GM12878 (cell line): ENCODE data around the gene EIF2A. TPM values are rescaled to one million over a fixed set of nuclear protein-coding genes. Genes with fewer than 3 reads are reported as not detected.
A peak's percentile ranks its signal among the peaks of the same experiment; 100 is the strongest.

Experiments
- BACH1 ChIP-seq: fragments of 450-650 bp; IDR thresholded peaks from 2 replicates; pipeline ENCODE4 v1.6.1; 2017; ENCODE audit warnings: mild to moderate bottlenecking, borderline replicate concordance
- CEBPB ChIP-seq, 2 experiments: fragments of 150-350 bp in 1 of 2; IDR thresholded peaks; 2 replicates each; pipeline ENCODE4 v1.6.1; 2012 to 2014; ENCODE audit warnings: low read depth in 2 of 2, low read length in 2 of 2, borderline replicate concordance in 1 of 2, inconsistent platforms in 1 of 2
- FOXK2 ChIP-seq: fragments of 450-650 bp; IDR thresholded peaks from 2 replicates; pipeline ENCODE4 v1.6.1; 2017; ENCODE audit warnings: mild to moderate bottlenecking, moderate library complexity
- GABPA ChIP-seq: IDR thresholded peaks from 2 replicates; pipeline ENCODE4 v1.6.1; 2014; ENCODE audit warnings: antibody characterized with exemption, low read depth, mild to moderate bottlenecking, inconsistent platforms
- JUNB ChIP-seq: IDR thresholded peaks from 2 replicates; pipeline ENCODE4 v1.6.1; 2016; ENCODE audit warnings: antibody characterized with exemption, mild to moderate bottlenecking
- KAT2A ChIP-seq: conservative IDR thresholded peaks from 2 replicates; pipeline ENCODE4 v1.6.1; 2011; ENCODE audit warnings: low read depth, low read length; ENCODE audit not compliant: control insufficient read depth
- MYB ChIP-seq: fragments of 150-350 bp; IDR thresholded peaks from 2 replicates; pipeline ENCODE4 v1.6.1; 2014; ENCODE audit warnings: mild to moderate bottlenecking, low read depth, low read length, borderline replicate concordance
- NR2C1 ChIP-seq: fragments of 450-650 bp; IDR thresholded peaks from 2 replicates; pipeline ENCODE4 v1.6.1; 2017; ENCODE audit warnings: antibody characterized with exemption, mild to moderate bottlenecking, moderate library complexity
- NR2C2 ChIP-seq: IDR thresholded peaks from 2 replicates; pipeline ENCODE4 v1.6.1; 2011; ENCODE audit warnings: borderline replicate concordance, low read depth; ENCODE audit not compliant: control insufficient read depth, insufficient read length
- NRF1 ChIP-seq: conservative IDR thresholded peaks from 2 replicates; pipeline ENCODE4 v1.6.1; 2011; ENCODE audit warnings: mild to moderate bottlenecking, low read depth, low read length, improper control_type of control experiment
- PML ChIP-seq: IDR thresholded peaks from 2 replicates; pipeline ENCODE4 v1.6.1; 2012; ENCODE audit warnings: low read length, inconsistent platforms
- POLR2AphosphoS5 ChIP-seq: IDR thresholded peaks from 2 replicates; pipeline ENCODE4 v1.6.1; 2011; ENCODE audit warnings: mild to moderate bottlenecking, low read length, inconsistent platforms
- RELA ChIP-seq: fragments of 450-650 bp; IDR thresholded peaks from 2 replicates; pipeline ENCODE4 v1.8.0; 2014; ENCODE audit warnings: borderline replicate concordance; ENCODE audit not compliant: partially characterized antibody
- SMC3 ChIP-seq: IDR thresholded peaks from 2 replicates; pipeline ENCODE4 v1.6.1; 2011; ENCODE audit warnings: low read length, improper control_type of control experiment, borderline replicate concordance
- SUZ12 ChIP-seq: fragments of 200-600 bp; sonication (generic); IDR thresholded peaks from one replicate; pipeline ENCODE4 v1.6.1; 2018; ENCODE audit warnings: antibody characterized with exemption, mild to moderate bottlenecking; ENCODE audit not compliant: unreplicated experiment
- TBL1XR1 ChIP-seq: IDR thresholded peaks from 2 replicates; pipeline ENCODE4 v1.6.1; 2012; ENCODE audit warnings: low read depth, low read length, improper control_type of control experiment
- TCF12 ChIP-seq: IDR thresholded peaks from 2 replicates; pipeline ENCODE4 v1.6.1; 2011; ENCODE audit warnings: low read depth, mild to moderate bottlenecking, low read length
- TCF3 ChIP-seq: IDR thresholded peaks from 2 replicates; pipeline ENCODE4 v1.6.1; 2012; ENCODE audit warnings: low read depth, mild to moderate bottlenecking, low read length, borderline replicate concordance; ENCODE audit not compliant: insufficient read depth
- ZBTB33 ChIP-seq: fragments of 450-650 bp; IDR thresholded peaks from 2 replicates; pipeline ENCODE4 v1.6.1; 2017; ENCODE audit warnings: mild to moderate bottlenecking
- ZBTB4 ChIP-seq: fragments of 450-650 bp; formaldehyde crosslinking; IDR thresholded peaks from 2 replicates; pipeline ENCODE4 v1.4.0; 2022; ENCODE audit warnings: mild to moderate bottlenecking, moderate library complexity
- ZNF207 ChIP-seq: fragments of 450-650 bp; IDR thresholded peaks from 2 replicates; pipeline ENCODE4 v1.6.1; 2014; ENCODE audit warnings: antibody characterized with exemption, mild to moderate bottlenecking, borderline replicate concordance
- polyA plus RNA-seq, 11 experiments: library from polyadenylated mRNA; depleted of rRNA in 4 of 11; unstranded in 6 of 11; stranded (reverse) in 5 of 11; fragments of >200 nt; fragmentation: Nextera tagmentation in 4 of 11; fragmentation: Illumina TruSeq in 1 of 11; extraction: Ambion mirVana in 4 of 11; extraction: Trizol in 1 of 11; gene quantifications; 1 replicate in 1 of 11; 2 replicates in 10 of 11; pipeline versions ENCODE4 v1.2.1 to v1.2.3, GENCODE V29; 2011 to 2016; ENCODE audit warnings: inconsistent platforms in 2 of 11, missing spikeins in 2 of 11, low read depth in 1 of 11
- total RNA-seq, 4 experiments: library from RNA; depleted of rRNA in 3 of 4; stranded (reverse); fragments of >200 nt in 3 of 4; fragmentation: Illumina TruSeq in 1 of 4; extraction: Trizol in 1 of 4; gene quantifications; 2 replicates each; pipeline versions ENCODE4 v1.2.1 to v1.2.3, GENCODE V29; 2013 to 2021
- TF ChIP-seq, protein P1 (sequence below): IDR thresholded peaks from 2 replicates; pipeline ENCODE4 v1.6.1; 2012; ENCODE audit warnings: mild to moderate bottlenecking, low read depth, low read length

EIF2A gene
- total and polyA plus RNA-seq, 10 of the 15 experiments (the other 5 are each of a cell fraction or from before 2014, with no cell fraction given), result 85.4 to 211 (median 136) TPM

DNA sequence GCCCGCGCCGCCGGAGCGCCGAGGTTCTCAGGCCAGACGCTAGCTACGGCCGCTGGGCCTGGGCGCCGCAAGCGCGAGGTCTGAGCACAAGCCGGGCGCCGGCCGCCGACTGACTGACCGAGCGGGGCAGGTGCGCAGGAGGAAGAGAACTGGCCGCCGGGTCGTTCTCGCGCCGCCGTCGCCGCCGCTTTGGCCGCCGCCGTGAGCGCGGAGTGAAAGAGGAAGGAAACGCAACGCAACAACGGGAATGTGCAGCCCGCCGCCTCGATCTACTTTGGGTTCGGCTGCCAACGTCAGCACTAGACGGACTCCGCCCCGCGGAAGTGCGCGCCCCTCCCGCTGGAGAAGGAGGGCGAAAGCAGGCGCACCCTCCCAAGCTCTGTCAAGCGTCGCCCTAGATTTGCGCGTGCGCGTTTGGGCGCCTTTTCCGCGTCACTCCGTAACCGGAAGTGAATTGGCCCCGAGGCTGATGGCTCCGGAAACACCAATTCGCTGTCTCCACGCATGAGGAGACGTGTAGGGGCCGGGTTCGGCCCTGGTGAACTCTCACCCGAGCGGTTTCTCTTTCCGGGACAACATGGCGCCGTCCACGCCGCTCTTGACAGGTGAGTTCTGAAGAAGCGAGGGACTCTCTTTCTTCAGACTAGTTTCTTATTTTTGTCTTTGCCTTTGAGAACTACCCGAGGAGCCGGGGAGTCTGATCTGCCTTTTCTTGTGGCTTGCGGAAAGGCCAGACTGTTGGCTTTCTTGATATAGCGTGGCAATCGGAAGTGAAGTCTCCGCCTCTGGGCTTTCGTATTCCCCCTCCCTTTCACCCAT, at the start of gene EIF2A, which contains the start of gene SERP1 (continued):
- TF ChIP-seq ZBTB33, result no peak
- TF ChIP-seq TCF3, result peak; percentile 58
- peak; percentile 46 for TF ChIP-seq NRF1
- peak; percentile 95 for TF ChIP-seq PML
- TF ChIP-seq NR2C2, result peak; percentile 38
- TF ChIP-seq, protein P1, sequence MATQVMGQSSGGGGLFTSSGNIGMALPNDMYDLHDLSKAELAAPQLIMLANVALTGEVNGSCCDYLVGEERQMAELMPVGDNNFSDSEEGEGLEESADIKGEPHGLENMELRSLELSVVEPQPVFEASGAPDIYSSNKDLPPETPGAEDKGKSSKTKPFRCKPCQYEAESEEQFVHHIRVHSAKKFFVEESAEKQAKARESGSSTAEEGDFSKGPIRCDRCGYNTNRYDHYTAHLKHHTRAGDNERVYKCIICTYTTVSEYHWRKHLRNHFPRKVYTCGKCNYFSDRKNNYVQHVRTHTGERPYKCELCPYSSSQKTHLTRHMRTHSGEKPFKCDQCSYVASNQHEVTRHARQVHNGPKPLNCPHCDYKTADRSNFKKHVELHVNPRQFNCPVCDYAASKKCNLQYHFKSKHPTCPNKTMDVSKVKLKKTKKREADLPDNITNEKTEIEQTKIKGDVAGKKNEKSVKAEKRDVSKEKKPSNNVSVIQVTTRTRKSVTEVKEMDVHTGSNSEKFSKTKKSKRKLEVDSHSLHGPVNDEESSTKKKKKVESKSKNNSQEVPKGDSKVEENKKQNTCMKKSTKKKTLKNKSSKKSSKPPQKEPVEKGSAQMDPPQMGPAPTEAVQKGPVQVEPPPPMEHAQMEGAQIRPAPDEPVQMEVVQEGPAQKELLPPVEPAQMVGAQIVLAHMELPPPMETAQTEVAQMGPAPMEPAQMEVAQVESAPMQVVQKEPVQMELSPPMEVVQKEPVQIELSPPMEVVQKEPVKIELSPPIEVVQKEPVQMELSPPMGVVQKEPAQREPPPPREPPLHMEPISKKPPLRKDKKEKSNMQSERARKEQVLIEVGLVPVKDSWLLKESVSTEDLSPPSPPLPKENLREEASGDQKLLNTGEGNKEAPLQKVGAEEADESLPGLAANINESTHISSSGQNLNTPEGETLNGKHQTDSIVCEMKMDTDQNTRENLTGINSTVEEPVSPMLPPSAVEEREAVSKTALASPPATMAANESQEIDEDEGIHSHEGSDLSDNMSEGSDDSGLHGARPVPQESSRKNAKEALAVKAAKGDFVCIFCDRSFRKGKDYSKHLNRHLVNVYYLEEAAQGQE, result peak; percentile 38
- TF ChIP-seq BACH1, result peak; percentile 86
- no peak; the same call in 1 of the 2 replicates for TF ChIP-seq SMC3
- TF ChIP-seq MYB, result no peak
- peak; percentile 42; the same call in 1 of the 2 replicates for TF ChIP-seq TBL1XR1
- no peak for TF ChIP-seq KAT2A
- TF ChIP-seq NR2C1, result peak; percentile 99
- TF ChIP-seq GABPA, result peak; percentile 97
- peak; percentile 49; the same call in 1 of the 2 replicates for TF ChIP-seq TCF12
- no peak; the same call in 1 of the 2 replicates for TF ChIP-seq FOXK2
- peak; percentile 31; the same call in 1 of the 2 replicates for TF ChIP-seq JUNB
- TF ChIP-seq CEBPB (IDR thresholded peaks at IDR 0.05; ENCODE audit: borderline replicate concordance in 1 of 2, low read depth in 2 of 2, low read length in 2 of 2), result no peak
- peak; percentile 12 for TF ChIP-seq RELA
- no peak for TF ChIP-seq ZBTB4
- TF ChIP-seq ZNF207, result peak; percentile 39; the same call in 1 of the 2 replicates
- peak; percentile 95 for TF ChIP-seq POLR2AphosphoS5
- TF ChIP-seq SUZ12, result no peak
